HFFc6 (cell line): Measurements from ENCODE around the gene CCDC127. TPM values are rescaled to one million over a fixed set of nuclear protein-coding genes. Genes with fewer than 3 reads are reported as not detected.
"Not testable (repeated sequence)": the region's sequence is repeated elsewhere in the genome, so short reads cannot be mapped to it uniquely, and the experiment has no call there.

ENCODE experiments used
- DNase-seq: peaks from one replicate; pipeline ENCODE4 v3.0.0-alpha.2; 2018
- H3K27ac Mint-ChIP-seq: 2 replicates; pipeline ENCODE4 v1.8.0; 2020; ENCODE audit warnings: mild to moderate bottlenecking, mixed read lengths
- H3K27me3 Mint-ChIP-seq: 2 replicates; pipeline ENCODE4 v1.8.0; 2021; ENCODE audit warnings: mild to moderate bottlenecking, moderate library complexity, mixed read lengths; ENCODE audit not compliant: insufficient read depth
- H3K36me3 Mint-ChIP-seq: 2 replicates; pipeline ENCODE4 v1.8.0; 2021; ENCODE audit warnings: low read depth, mixed read lengths
- H3K4me1 Mint-ChIP-seq: 2 replicates; pipeline ENCODE4 v1.8.0; 2020; ENCODE audit warnings: low read depth, mixed read lengths
- H3K4me3 Mint-ChIP-seq: 2 replicates; pipeline ENCODE4 v1.8.0; 2020; ENCODE audit warnings: mild to moderate bottlenecking, moderate library complexity, mixed read lengths
- H3K9me3 Mint-ChIP-seq: 2 replicates; pipeline ENCODE4 v1.8.0; 2020; ENCODE audit warnings: mild to moderate bottlenecking, mixed read lengths
- total RNA-seq, 6 experiments: library from RNA; stranded (reverse); fragmentation: NEBNext Ultra II Directional; extraction: Animal tissue kit (Norgen Biotek cat#: 25700); gene quantifications; 2 replicates in 1 of 6; 3 replicates in 5 of 6; pipeline ENCODE4 v1.2.3, GENCODE V29; 2021
- TF ChIP-seq, protein P1 (sequence below): fragments of 200-600 bp; sonication (generic); IDR thresholded peaks from 2 replicates; pipeline ENCODE4 v1.5.0; 2021; ENCODE audit warnings: antibody characterized with exemption, mild to moderate bottlenecking

Gene CCDC127
- total RNA-seq, 6 experiments from 2014 or later: 4.5 to 6.6 (median 6.2) TPM

DNA sequence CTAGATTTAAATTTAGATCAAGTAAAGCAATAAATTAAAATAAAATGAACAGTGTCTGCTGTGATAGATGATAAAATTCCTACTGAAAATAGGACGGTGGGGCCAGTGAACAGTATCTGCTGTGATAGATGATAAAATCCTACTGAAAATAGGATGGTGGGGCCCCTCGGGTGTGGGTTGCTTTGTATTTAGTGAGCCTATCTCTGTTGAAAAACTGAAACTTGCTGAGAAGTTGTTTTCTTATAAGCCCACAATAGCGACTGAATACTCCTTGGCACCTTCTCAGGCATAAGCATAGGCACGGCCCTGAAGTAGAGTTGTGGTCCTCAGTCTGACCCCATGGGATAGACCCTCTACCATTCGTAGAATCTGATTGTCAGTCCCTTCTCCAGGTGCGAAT is 5.8 kb upstream of the CCDC127 start:
- no peaks in the 10 kb centered on the region for H3K9me3 Mint-ChIP-seq
- H3K36me3 Mint-ChIP-seq: peaks cover 31% of the 10 kb centered on the region
- TF ChIP-seq, protein P1, sequence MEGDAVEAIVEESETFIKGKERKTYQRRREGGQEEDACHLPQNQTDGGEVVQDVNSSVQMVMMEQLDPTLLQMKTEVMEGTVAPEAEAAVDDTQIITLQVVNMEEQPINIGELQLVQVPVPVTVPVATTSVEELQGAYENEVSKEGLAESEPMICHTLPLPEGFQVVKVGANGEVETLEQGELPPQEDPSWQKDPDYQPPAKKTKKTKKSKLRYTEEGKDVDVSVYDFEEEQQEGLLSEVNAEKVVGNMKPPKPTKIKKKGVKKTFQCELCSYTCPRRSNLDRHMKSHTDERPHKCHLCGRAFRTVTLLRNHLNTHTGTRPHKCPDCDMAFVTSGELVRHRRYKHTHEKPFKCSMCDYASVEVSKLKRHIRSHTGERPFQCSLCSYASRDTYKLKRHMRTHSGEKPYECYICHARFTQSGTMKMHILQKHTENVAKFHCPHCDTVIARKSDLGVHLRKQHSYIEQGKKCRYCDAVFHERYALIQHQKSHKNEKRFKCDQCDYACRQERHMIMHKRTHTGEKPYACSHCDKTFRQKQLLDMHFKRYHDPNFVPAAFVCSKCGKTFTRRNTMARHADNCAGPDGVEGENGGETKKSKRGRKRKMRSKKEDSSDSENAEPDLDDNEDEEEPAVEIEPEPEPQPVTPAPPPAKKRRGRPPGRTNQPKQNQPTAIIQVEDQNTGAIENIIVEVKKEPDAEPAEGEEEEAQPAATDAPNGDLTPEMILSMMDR: no peak
- H3K27ac Mint-ChIP-seq: no peak overlapping the region; the same call in 1 of the 2 replicates
- no peaks in the 10 kb centered on the region for H3K27me3 Mint-ChIP-seq
- H3K4me3 Mint-ChIP-seq: no peak overlapping the region
- peaks cover 41% of the 10 kb centered on the region for H3K4me1 Mint-ChIP-seq
- no peak for DNase-seq

DNA sequence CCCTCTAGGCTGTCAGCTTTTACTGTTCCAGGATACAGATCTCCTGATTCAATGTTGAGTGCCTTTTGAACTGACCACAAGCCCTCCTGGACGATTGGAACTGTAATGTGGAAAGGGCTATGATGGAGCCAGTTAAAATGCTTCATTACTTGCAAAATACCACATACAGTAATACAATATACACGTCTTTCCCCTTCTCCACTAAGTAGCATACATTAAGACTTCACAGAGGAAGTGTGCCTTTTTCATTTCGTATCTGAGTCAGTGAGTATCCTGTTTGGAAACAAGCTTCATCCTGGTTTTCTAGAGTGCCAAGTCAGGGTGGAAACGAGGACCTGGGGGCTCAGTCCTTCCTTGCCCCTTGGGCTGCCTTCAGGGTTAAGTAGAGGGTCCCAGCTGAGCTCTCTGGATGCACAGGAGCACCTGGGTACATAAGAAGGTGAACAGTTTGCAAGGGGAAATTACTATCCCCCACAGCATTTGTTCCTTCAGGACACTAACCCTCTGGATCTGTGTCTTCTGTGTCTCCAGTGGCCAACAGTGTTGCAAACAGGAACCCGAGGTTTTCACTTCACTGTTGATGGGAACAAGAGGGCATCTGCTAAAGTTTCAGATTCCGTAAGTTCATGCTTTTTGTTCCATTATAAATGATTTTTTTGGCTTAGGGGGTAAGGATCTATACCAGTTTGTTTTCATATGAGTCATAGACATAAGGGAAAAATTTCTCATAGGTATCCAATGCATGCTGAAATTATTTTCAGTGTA is 5.2 kb upstream of the CCDC127 start:
- Mint-ChIP-seq H3K36me3 (peaks cover 28% of the 10 kb centered on the region), H3K4me1 (peaks cover 41% of the 10 kb centered on the region), H3K4me3 (peak overlapping the region; percentile 66), H3K27ac (peak overlapping the region; percentile 85)
- not testable (repeated sequence) for H3K9me3 Mint-ChIP-seq, H3K27me3 Mint-ChIP-seq
- DNase-seq: peak; percentile 16

DNA sequence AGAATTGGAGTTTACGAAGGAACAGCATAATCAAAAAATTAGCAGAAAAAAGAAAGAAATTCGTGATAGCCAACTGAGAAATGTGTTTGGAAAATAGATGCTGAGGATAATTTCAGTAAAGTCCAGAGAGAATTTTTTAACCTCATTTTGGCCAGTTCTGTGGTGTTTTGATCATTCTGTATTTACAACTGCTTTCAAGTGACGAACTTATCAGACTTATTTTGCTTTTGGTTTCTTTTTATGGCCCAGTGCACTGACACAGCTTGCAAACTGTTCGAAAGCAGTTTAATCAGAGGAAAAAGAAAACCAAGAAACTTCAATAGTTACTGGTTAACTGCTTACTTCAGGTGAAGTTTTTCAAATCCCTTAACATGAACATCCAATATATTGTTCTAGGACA is 2.0 kb upstream of the CCDC127 start:
- Mint-ChIP-seq H3K27ac (peak overlapping the region; percentile 90), H3K36me3 (peaks cover 19% of the 10 kb centered on the region), H3K9me3 (no peaks in the 10 kb centered on the region), H3K27me3 (no peaks in the 10 kb centered on the region), H3K4me3 (peak overlapping the region; percentile 96), H3K4me1 (peaks cover 58% of the 10 kb centered on the region)
- TF ChIP-seq, protein P1: no peak
- DNase-seq: no peak

DNA sequence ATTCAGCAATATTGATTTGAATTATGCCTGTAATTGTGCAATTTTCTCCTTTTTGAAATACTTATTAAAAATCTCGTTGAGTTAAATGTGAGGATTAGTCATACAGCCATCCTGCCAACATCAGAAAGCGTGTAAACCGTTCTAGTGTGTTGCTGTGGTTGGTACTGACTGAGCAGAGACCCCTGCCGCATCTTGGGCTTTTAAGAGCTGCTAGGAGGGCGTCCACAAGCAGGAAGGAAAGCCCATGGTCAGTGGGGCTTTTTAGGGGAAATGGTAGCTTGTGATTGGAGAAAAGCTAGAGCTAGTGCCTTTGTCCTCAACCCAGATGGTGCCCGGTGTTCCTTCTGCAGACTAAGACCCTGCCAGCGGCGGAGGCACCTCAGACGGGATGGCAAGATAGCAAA is 1.5 kb upstream of the CCDC127 start:
- Mint-ChIP-seq H3K4me3 (peak overlapping the region; percentile 96), H3K9me3 (no peaks in the 10 kb centered on the region), H3K27me3 (peaks cover 2% of the 10 kb centered on the region; the same call in 1 of the 2 replicates), H3K36me3 (peaks cover 18% of the 10 kb centered on the region), H3K27ac (peak overlapping the region; percentile 90), H3K4me1 (peaks cover 61% of the 10 kb centered on the region)
- TF ChIP-seq, protein P1: no peak
- no peak for DNase-seq

DNA sequence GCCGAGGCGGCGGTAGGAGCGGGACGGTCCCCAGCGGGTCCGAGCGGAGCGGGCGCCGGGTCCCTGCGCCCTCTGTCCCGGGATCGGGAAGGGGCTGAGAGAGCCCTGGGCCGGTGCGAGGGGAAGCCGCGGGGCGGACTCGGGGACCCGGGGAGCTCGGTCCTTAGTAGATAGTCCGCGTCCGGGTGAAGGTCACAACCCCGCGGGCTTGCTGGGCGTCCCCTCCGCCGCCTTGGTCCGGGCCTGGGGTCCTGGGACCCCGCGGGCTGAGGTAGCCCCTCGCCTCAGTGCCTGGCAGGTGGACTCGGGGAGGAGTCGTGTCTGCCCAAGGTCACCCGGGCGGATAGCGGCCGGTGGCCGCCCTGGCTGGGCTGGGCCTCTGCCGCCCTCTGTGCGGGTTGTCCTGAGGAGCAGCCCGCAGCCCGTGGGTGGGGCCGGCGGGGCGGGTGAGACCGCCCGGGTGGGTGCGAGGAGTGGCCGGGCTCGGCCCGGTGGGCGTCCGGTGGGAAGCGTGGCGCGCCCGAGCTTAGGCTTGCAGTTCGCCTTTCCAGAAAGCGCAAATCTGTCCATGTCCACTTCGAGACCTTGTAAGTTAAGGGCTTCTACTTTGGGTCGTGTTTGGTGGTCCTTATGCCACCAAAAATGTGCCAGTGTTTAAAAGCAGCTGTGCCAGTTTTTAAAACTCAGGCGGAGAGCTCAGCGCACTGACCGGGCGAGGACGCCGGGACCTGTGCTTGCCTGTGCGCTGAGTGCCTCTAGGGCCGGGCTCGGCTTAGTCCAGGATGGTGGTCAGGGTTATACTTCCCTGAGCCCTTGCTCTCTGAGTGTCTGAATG is 721 bp upstream of the CCDC127 start:
- peak overlapping the region; percentile 90 for H3K27ac Mint-ChIP-seq
- H3K36me3 Mint-ChIP-seq: peaks cover 25% of the 10 kb centered on the region
- H3K27me3 Mint-ChIP-seq: peaks cover 2% of the 10 kb centered on the region; the same call in 1 of the 2 replicates
- peak overlapping the region; percentile 96 for H3K4me3 Mint-ChIP-seq
- no peak for DNase-seq
- TF ChIP-seq, protein P1: no peak
- peaks cover 61% of the 10 kb centered on the region for H3K4me1 Mint-ChIP-seq
- no peaks in the 10 kb centered on the region for H3K9me3 Mint-ChIP-seq

DNA sequence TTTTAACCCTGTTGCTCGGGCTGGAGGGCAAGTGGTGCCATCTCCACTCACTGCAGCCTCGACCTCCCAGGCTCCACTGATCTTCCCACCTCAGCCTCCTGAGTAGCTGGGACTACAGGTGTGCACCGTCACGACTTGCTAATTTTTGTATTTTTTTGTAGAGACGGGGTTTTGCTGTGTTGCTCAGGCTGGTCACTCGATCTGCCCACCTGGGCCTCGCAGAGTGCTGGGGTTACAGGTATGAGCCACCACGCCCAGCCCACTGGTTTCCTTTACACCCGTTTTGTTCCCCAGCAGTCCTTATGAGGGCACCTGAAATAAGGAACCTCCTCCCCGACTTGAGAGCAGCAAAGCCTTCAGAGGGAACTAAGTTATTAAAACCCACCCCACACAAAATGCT is 1.9 kb downstream of the CCDC127 start:
- H3K4me1 Mint-ChIP-seq: peaks cover 37% of the 10 kb centered on the region
- H3K9me3 Mint-ChIP-seq, DNase-seq, H3K27ac Mint-ChIP-seq, H3K4me3 Mint-ChIP-seq, H3K27me3 Mint-ChIP-seq: not testable (repeated sequence)
- peaks cover 28% of the 10 kb centered on the region for H3K36me3 Mint-ChIP-seq

DNA sequence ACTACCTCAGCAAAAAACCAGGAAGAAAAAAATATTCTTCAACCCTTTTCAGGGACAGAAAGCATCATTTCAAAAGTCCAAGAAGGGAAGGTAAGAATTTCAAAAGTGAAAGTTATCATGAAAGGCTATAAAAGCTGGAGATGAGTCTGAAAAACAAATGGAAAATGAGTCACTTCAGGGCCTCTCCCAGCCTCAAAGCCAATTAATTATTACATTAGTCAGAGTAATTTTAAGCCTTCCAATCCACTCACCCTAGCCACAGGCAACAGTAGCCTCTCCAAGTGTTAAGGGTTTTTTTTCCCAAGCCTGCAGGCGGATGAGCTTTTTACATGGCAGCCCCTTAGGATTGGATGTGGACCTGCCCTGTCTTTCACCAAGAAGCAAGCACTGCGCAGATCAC is 2.7 kb downstream of the CCDC127 start:
- peaks cover 32% of the 10 kb centered on the region for H3K36me3 Mint-ChIP-seq
- H3K27me3 Mint-ChIP-seq, H3K9me3 Mint-ChIP-seq: not testable (repeated sequence)
- H3K4me3 Mint-ChIP-seq: peak overlapping the region; percentile 79
- peaks cover 30% of the 10 kb centered on the region for H3K4me1 Mint-ChIP-seq
- DNase-seq: peak; percentile 50
- peak overlapping the region; percentile 70 for H3K27ac Mint-ChIP-seq
